HG03354 (cell line): ENCODE results near the gene MOB1B.

ENCODE experiments used
- ATAC-seq: cut with Tn5 transposase; IDR thresholded peaks from one replicate; pipeline ENCODE4 v1.9.1; 2021; ENCODE audit warnings: mild to moderate bottlenecking; ENCODE audit not compliant: unreplicated experiment, poor library complexity, severe bottlenecking

MOB1B gene

DNA sequence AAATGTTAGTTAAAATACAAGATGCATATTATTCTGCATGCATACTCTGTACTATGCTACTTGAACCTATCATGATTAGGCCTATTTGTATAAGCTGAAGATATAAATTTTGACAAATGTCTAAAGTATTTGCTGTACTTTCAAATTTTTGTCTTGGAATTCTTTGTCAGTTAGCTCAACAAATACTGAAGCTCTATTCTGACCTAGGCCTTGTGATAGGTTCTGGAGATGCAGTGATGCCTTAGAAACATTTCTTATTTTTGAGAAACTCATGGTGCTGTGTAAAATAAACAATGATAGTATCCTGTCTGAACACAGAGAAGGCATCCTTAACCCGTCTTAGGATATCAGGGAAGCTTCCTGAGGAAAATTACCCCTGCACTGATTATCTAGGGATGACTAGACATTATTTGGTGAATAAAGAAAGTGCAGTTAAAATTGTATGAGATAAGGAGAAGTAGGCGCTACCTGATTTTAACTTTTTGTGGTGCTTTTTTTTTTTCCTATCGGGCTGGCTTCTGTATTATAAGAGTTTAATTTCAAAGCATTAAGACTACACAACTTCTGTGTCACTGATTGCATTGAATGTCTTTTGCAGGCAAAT lies 43.4 kb downstream of the MOB1B start:
- no peak for ATAC-seq

DNA sequence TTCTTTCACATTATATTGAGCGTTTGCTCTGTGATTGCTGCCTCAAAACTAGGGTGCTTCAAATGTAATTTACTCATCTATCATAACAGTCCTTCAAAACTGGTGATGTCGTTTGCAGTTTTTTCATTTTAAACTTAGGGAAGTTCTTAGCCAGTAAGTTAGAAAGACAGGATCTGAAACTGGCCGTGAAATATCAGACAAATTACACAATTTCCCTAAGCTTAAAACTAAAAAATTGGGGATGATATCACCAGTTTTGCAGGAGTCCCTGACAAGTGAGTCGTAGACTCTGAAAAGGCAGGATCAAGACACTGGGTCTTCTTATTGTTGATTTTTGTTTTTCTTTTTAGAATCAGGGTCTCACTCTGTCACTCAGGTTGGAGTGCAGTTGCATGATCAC lies 44.8 kb downstream of the MOB1B start:
- ATAC-seq = no peak

DNA sequence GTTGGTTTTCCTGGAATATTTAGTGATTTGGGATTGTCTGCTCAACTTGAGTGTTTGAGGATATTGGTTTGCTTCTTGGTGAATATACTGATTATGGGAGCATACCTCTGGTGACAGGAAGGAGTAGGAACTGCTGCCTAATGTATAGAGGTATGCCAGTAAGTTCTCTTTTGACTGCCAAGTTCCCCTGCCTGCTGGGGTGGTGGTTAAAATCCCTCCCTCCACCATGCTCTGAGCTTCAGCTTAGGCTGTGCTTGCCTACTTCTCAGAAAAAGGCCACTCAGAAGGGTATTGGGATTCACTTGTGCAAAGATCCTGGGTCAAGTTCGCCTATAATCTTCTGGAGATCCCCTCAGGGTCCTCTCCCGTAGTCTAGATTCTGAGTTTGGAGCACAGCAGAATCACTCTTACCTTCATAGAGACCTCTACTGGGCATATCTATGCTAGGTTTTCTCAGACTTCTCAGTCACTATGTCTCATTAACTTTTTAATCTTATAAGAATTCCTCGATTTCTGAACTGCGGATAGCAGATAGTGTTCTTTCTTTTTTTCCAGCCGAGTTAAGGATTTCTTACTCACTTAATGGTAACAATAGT lies 46.6 kb downstream of the MOB1B start:
- peak; percentile 46 for ATAC-seq

DNA sequence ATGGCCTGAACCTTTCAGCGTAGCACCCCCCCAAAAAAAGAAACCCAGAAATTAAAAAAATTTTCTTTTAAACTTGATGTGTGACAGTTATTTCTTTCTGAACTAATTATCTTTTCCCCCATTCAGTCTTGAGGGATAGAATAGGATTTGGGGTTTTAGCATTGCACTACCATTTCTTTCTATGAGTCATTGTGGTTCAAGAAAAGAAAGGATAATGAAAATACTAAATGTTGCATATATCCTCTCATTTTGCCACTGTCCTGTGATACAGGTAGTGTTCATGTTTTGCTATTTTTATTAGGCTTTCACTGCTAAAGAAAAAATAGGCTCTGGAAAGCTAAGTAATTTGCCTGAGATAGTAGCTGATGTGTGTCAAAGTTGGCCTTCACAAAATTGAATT lies 51.9 kb downstream of the MOB1B start:
- no peak for ATAC-seq

DNA sequence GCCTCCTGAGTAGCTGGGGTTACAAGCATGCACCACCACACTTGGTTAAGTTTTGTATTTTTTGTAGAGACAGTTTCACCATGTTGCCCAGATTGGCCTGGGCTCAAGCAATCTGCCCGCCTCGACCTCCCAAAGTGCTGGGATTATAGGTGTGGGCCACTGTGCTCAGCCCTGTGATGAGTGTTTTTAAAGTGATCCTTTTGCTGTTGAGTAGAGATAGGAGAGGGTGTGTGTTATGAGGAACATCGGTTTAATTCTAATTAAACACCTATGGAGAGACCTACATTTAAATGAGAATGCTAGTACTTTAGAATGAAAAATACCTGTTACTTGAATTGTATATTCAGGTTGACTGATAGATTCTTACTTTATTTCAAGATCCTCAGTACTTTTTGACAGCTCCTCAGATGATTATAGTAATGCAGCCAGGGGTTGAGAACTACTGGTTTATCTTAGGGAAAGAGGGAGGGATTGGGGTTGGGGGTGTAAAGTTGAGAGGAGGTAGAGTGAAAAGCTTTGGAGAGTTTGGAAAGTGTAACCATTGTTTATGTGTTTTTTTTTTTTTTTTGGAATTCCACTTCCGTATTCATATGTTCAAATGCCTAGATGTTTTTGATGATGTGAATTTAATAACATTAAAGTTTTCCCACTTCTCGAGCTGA lies 54.5 kb downstream of the MOB1B start:
- ATAC-seq = no peak

DNA sequence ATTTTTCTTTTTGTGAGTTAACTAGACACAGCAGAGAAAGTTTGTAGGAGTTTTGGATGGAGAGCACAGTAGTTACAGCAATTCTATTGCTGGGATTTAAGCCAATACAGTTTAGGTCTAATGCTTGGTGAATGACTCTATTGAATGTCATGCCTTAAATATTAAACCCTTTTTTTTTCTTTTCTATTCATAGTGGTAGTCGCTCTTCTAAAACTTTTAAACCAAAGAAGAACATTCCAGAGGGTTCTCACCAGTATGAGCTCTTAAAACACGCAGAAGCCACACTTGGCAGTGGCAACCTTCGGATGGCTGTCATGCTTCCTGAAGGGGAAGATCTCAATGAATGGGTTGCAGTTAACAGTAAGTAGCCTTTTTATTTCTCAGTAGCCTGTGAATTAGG lies 56.5 kb downstream of the MOB1B start:
- ATAC-seq = no peak

DNA sequence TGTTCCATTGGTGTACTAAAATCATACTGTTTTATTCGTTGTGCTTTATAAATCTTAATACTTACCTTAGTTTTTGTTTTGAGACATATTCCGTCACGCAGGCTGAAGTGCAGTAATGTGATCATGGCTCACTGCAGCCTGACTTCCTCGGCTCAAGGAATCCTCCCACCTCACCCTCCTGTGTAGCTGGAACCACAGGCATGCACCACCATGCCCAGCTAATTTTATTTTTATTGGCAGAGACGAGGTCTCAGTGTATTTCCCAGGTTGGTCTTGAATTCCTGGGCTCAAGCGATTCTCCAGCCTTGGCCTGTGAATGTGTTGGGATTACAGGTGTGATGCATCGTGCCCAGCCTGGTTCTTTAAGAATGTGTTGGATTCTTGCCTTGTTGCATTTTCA lies 66.9 kb downstream of the MOB1B start:
- ATAC-seq = no peak

DNA sequence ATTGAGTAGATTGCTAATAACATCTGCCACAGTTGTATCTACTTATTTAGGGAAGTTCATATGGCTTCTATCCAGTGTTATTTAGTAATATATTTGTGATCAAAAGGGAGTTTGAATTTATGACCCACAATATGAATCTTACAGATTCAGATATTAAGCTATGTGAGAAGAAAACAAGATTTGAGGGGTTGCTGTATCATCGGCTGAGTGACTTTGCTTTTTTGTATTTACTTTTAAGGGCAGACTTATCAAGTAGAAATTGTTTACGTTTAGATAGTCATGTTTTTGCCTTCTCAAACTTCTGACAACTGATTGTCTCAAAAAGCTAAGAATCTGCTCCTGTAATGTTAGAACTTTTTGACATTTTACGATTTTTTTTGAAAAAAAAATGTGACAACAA lies 74.1 kb downstream of the MOB1B start:
- ATAC-seq = no peak

DNA sequence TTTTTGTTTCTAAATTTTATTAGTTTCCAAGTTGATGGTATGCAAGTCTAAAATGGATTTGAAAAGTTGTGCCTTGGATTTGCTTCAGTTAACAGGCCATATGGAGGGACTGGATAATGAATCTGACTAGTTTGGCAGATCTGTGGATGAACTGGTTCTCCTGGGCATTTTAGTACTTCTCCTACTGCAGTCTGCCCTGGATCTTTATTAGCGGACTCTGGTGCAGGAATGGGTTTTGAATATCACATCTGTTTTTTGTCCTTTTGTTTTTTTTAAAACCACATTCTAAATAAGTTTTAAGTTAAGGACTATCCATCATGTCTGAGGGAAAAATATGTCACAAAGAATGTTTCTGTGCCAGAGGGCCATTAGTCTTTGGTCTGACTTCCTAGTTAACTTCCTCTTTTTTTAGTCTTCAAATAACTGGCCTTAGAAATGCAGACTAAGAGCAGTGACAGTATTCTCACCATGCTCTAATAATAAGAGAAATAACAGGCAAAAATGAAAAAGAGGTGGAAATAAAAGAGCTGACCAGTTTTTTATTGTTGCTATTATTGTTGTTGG lies 77.4 kb downstream of the MOB1B start:
- peak; percentile 51 for ATAC-seq

DNA sequence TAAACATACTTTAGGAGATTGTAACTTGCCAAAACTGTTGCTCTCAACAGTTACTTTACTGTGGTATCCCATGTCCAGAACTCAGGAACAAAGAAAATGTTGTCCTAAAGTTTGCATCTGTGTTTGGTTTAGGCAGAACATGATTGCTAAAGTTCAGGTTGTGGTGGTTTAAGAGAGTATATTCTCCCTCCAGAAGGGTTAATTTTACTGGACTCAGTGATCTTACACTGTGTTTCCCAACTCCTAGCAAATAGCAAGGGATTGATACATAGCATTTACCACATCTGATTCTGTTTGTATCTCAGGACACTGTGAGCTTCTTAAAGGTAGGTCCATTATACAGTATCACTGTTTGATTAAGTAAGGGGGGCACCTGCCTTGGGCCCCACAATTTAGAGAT lies 78.0 kb downstream of the MOB1B start:
- ATAC-seq = no peak

DNA sequence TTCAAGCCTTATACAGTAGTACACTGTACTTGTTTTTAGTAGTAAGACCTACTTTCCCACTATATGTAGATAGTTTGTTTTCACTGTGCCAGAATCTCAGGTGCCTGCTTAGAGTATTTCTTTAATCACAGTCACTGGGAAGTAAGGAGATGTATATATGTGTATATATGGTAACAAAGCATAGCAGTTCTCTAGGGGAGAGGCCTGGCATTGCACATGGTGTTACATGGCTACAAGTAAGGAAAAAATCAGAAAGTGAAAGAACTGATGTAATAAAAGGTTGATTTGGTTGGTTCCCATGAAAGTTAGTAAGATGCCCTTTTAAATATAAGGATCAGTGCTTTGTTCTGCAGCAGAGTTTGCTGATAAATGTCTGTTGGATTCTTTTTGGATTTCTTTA lies 81.9 kb downstream of the MOB1B start:
- ATAC-seq = no peak

DNA sequence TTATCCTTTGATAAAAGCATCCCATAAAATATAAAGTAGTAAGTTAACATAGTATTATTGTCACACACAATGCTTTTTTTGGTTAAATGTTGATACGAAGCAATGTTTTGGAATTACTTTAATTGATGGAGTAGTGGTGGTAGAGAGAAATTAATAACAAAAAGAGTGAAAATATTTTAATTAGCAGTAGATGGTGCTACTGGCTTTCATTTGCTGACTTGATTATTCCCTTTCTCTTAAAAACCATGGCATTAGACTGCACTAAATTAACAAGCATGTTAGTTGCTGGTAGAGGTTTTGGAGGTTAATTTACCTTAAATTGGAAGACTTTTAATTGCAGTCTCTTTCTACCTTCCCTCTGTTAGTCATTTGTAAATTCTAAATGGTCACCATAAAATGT lies 82.4 kb downstream of the MOB1B start:
- no peak for ATAC-seq

DNA sequence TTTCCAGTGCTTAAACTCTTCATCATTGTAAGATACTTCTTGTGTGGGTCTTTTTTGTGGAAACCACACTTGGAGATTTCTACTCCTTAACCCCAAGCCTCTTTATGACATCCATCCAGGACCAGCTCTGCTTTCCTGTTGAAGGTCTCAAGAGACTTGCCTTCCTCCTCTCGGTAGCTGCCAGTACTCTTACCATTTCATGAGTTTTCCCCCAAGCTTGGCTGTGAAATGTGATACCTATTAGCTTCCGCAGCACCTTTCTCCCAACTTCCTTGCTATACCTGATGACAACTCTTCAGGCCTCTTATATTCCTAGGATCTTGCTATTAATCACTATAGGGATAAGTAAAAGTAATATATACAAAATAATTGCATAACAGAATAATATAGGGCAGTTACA lies 89.4 kb downstream of the MOB1B start:
- ATAC-seq = no peak

DNA sequence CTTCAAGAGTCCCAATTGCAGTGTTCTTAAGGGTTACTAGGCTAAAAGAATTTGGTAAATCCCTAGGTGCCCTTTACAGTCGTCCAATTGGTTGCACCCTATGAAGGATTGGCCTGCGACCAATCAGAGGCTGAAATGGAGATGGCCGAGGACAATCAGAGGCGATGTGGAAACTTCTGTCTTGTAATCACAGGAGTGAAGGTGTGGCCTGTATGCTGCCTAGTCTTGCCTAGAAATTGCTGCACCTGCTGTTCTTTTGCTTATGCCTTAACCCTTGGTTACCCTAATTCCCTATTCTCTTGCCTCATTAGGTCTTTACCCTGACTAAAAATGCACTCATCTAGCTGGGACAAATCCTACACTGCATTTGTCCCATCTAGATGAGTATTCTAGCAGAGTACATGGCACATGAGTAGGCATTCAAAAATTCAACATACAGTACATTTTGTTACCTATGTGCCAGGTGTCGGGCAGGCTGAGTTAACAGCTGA lies 90.3 kb downstream of the MOB1B start:
- ATAC-seq = no peak

DNA sequence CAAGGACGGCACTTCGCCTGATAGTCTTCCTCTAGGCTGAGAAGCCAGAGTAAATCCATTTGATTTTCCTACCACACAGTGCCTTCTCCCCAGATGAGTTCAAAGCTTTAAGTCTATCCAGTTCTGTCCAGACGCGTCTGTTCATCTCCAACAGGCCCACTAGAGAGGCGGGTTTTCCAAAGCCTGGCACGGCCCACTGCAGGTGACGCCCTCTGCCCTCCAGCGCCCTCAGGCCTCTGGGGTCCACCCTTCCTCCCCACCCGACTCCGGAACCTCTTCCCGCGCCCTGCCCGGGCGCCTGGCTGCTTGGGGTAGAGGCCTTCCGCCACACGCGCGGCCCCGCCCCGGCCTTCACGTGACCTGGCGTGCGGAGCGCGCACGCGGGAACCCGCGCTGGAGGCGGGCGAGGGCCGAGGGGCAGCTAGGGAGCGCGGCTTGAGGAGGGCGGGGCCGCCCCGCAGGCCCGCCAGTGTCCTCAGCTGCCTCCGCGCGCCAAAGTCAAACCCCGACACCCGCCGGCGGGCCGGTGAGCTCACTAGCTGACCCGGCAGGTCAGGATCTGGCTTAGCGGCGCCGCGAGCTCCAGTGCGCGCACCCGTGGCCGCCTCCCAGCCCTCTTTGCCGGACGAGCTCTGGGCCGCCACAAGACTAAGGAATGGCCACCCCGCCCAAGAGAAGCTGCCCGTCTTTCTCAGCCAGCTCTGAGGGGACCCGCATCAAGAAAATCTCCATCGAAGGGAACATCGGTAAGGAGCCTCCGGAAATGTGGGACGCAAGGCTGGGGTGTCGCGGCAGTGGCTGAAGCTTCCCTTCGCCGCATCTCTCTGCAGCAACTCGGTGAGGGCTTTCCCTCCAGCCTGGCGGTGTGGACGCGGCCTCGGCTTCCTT lies 91.3 kb downstream of the MOB1B start, which contains the start of gene DCK:
Gene DCK (plus strand): TSS at position 469 of the 888 bp plus-strand sequence. CDS start 187 bp downstream, at position 656.
- ATAC-seq = peak; percentile 81

DNA sequence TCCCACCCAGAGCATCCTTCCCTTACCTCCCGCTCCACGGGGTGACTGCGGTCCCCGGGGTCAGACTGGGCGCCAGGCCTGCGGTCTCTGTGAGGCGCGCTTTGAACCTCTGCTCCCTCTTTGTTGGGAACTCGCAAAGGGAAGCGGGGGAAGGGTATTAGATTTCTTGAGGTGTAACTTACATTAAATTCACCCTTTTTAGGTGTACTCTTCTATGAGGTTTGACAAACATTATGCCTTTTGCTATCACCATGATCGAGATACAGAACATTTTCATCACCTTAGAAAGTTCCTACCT lies 91.8 kb downstream of the MOB1B start:
- no peak for ATAC-seq

DNA sequence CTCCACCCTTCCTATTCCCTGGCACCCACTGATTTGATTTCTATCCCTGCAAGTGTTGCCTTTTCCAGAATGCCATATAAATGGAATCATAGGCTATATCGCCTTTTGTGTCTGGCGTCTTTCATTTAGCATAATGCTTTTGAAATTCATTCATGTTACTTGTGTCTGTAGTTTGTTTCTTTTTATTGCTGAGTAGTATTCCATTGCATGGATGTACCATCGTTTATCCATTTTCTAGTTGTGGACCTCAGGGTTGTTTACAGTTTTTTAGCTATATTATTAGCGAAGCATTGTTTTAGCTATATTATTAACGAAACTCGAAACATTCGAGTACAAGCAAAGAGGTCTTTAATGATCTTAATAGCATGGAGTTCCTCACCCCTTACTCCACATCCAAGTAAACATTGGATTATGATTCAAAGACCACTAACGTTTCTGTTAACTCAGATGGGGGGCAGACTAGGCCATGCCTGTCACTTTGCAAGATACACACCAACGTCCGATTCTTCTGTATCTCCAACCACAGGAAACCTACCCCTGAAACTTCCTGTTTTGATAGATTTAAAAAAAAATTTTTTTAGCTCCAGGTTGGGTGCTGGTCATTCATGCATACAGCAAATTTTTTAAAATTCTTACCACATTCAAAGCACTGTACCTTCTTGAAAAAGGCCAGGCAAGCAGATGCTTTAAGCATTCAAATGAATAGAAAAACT lies 92.4 kb downstream of the MOB1B start:
- peak; percentile 47 for ATAC-seq

DNA sequence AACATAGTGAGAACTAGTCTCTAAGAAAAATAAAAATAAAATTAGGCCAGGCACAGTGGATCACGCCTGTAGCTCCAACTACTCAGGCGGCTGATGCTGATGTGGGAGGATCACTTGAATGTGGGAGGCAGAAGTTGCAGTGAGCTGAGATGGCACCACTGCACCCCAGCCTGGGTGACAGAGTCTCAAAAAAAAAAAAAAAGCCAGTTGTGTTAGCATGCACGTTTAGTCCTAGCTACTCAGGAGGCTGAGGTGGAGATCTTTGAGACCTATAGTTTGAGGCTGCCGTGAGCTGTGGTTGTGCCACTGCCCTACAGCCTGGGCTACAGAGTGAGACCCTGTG lies 93.8 kb downstream of the MOB1B start:
- ATAC-seq = no peak

DNA sequence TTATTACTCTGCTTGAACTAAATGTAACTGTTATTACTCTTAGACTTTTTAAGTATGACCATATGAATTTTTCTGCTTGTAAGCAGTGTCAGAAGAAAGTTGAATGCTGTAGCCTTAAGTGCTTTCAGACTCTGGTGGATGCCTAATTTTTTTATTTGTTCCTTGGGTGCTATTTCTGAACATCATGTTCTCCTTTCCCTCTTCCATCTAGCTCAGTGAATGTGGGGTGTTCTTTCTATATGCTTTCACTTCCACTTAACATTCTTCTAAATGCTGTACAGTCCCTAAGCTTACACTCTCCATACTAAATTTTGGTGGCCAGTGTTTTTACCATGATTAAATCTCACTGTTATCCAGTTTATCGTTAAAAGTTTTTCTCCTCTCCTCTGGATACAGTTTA lies 94.9 kb downstream of the MOB1B start:
- no peak for ATAC-seq

DNA sequence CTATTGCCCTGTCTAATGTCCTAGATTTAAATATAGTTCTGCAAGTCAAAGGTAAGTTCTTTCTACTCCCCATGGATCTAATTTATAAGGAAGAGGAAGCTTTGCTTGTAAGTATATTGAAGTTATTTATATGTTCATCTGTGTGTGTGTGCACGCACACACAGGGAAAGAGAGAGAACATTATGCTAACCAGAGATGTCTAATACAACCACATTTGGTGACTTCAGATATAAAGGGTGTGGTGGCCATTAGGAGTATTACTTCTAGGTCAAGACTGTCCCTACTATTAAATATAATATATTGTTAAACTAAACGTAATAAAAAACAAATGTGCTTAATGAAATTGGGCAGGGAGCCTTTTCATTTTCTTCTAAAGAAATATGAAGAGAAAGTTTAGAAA lies 95.4 kb downstream of the MOB1B start:
- no peak for ATAC-seq
